Vagina (tissue), 2 donors: ENCODE data around the gene SCAMP3. TPM values are rescaled to one million over a fixed set of nuclear protein-coding genes. Genes with fewer than 3 reads are reported as not detected.
"Not testable (repeated sequence)": the region's sequence is repeated elsewhere in the genome, so short reads cannot be mapped to it uniquely, and the experiment has no call there.

Source experiments
- DNase-seq, 2 donors: peaks; one replicate each; pipeline ENCODE4 v3.0.0-alpha.2; 2017; ENCODE audit errors: extremely low spot score in 2 of 2
- H3K27ac ChIP-seq: fragments of 200-600 bp; sonication (generic); one replicate; pipeline ENCODE4 v1.5.1; 2019
- H3K27me3 ChIP-seq: fragments of 200-600 bp; sonication (generic); one replicate; pipeline ENCODE4 v1.5.1; 2019
- H3K36me3 ChIP-seq, 2 donors: fragments of 200-600 bp; sonication (generic); one replicate each; pipeline ENCODE4 v1.5.1; 2017 to 2019
- H3K4me1 ChIP-seq: fragments of 200-600 bp; sonication (generic); one replicate; pipeline ENCODE4 v1.5.1; 2019
- H3K4me3 ChIP-seq, 2 donors: fragments of 200-600 bp; sonication (generic); 1 replicate in 1 of 2; 2 replicates in 1 of 2; pipeline ENCODE4 v1.5.1; 2016 to 2019
- H3K9me3 ChIP-seq: fragments of 200-600 bp; sonication (generic); one replicate; pipeline ENCODE4 v1.5.1; 2019
- POLR2A ChIP-seq, 2 donors: fragments of 450-650 bp; IDR thresholded peaks; one replicate each; pipeline ENCODE4 v1.6.1; 2017; ENCODE audit warnings: antibody characterized with exemption in 2 of 2, mild to moderate bottlenecking in 2 of 2, moderate library complexity in 2 of 2
- POLR2AphosphoS5 ChIP-seq, 2 donors: sonication (generic); formaldehyde crosslinking; IDR thresholded peaks; one replicate each; pipeline ENCODE4 v1.9.0; 2017; ENCODE audit warnings: antibody characterized with exemption in 2 of 2, mild to moderate bottlenecking in 2 of 2, low read depth in 1 of 2; ENCODE audit not compliant: insufficient read depth in 1 of 2
- intact Hi-C: fragments of 100-400 bp; cut with DNase I; formaldehyde crosslinking; loops from one replicate; pipeline ENCODE4 v1.15.1; 2023
- total RNA-seq: library from RNA; depleted of rRNA; stranded (reverse); fragments of >200 nt; gene quantifications from one replicate; pipeline ENCODE4 v1.2.3, GENCODE V29; 2016
- TF ChIP-seq, protein P1 (sequence below), 3 experiments: fragments of 450-650 bp in 2 of 3; fragments of 200-600 bp in 1 of 3; sonication (generic) in 1 of 3; IDR thresholded peaks; one replicate each; pipeline ENCODE4 v1.5.1; 2017 to 2019; ENCODE audit warnings: antibody characterized with exemption in 3 of 3, mild to moderate bottlenecking in 2 of 3, moderate library complexity in 2 of 3

The SCAMP3 gene
- total RNA-seq, 1 donor from 2014 or later = 44.7 TPM

- intact Hi-C loops = no loop called here
- Histone ChIP-seq H3K4me1 (peaks cover 15% of the 10 kb centered on the region), H3K36me3 (no peaks in the 10 kb centered on the region), H3K9me3 (no peaks in the 10 kb centered on the region), H3K4me3 (no peak overlapping the region), H3K27ac (no peak overlapping the region), H3K27me3 (no peaks in the 10 kb centered on the region)
- DNase-seq = no peak
- no peak for TF ChIP-seq POLR2A (IDR thresholded peaks at IDR 0.05)
- TF ChIP-seq, protein P1, sequence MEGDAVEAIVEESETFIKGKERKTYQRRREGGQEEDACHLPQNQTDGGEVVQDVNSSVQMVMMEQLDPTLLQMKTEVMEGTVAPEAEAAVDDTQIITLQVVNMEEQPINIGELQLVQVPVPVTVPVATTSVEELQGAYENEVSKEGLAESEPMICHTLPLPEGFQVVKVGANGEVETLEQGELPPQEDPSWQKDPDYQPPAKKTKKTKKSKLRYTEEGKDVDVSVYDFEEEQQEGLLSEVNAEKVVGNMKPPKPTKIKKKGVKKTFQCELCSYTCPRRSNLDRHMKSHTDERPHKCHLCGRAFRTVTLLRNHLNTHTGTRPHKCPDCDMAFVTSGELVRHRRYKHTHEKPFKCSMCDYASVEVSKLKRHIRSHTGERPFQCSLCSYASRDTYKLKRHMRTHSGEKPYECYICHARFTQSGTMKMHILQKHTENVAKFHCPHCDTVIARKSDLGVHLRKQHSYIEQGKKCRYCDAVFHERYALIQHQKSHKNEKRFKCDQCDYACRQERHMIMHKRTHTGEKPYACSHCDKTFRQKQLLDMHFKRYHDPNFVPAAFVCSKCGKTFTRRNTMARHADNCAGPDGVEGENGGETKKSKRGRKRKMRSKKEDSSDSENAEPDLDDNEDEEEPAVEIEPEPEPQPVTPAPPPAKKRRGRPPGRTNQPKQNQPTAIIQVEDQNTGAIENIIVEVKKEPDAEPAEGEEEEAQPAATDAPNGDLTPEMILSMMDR (IDR thresholded peaks at IDR 0.05) = no peak
- no peak for TF ChIP-seq POLR2AphosphoS5 (IDR thresholded peaks at IDR 0.05; ENCODE audit: insufficient read depth in 1 of 2, low read depth in 1 of 2)
Measured at GRCh38 chr1:155293086-155293749, 31.1 kb upstream of the SCAMP3 start.

DNA sequence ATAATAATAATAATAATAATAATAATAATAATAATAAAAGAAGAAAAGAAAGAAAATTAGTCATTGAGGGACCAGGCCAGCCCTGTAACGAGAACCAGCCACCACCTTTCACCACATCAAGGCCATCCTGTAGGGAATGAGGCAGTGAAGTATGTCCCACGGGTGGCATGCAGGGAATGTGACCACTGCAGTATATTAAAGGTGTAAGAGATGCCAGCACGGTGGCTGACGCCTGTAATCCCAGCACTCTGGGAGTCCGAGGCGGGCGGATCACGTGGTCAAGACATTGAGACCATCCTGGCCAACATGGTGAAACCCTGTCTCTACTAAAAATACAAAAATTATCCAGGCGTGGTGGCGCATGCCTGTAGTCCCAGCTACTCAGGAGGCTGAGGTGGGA, 28.8 kb upstream of the SCAMP3 start:
- H3K4me3 ChIP-seq, H3K9me3 ChIP-seq, H3K36me3 ChIP-seq, intact Hi-C loops, H3K27ac ChIP-seq, H3K27me3 ChIP-seq, DNase-seq: not testable (repeated sequence)
- H3K4me1 ChIP-seq = peaks cover 15% of the 10 kb centered on the region

GRCh38 chr1:155287987-155288543, 25.9 kb upstream of the SCAMP3 start:
- TF ChIP-seq POLR2AphosphoS5 (IDR thresholded peaks at IDR 0.05; ENCODE audit: insufficient read depth in 1 of 2, low read depth in 1 of 2) = no peak
- no peak for TF ChIP-seq POLR2A (IDR thresholded peaks at IDR 0.05)
- TF ChIP-seq, protein P1 (IDR thresholded peaks at IDR 0.05) = no peak
- H3K27me3 ChIP-seq = no peaks in the 10 kb centered on the region
- intact Hi-C loops = no loop called here
- no peaks in the 10 kb centered on the region for H3K4me1 ChIP-seq
- H3K4me3 ChIP-seq = no peak overlapping the region
- DNase-seq = no peak
- H3K36me3 ChIP-seq = peaks cover 0 to 5% of the 10 kb centered on the region in 2 donors
- H3K9me3 ChIP-seq = no peaks in the 10 kb centered on the region
- no peak overlapping the region for H3K27ac ChIP-seq

DNA sequence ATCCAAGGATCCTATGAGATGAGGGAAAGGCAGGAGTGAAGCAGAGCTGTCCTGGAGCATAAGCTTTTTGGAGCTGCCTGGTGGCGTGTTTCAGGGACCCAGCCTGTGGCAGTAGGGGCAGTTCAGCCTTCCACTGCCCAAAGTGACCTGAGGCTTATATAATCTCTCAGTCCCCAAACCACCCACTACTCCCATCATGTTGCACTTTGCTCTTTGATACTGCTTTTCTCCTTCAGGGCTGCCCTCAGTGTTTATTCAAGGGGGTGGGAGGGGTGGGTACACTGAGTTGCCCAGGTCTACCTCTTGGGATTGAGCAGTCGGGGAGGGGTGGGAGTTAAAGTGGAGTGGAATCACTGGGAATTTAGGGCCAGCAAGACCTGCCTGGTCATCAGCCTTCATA, 24.4 kb upstream of the SCAMP3 start:
- TF ChIP-seq, protein P1 (IDR thresholded peaks at IDR 0.05) = no peak
- TF ChIP-seq POLR2AphosphoS5 (IDR thresholded peaks at IDR 0.05; ENCODE audit: insufficient read depth in 1 of 2, low read depth in 1 of 2) (no peak), POLR2A (IDR thresholded peaks at IDR 0.05) (no peak)
- Histone ChIP-seq H3K4me3 (no peak overlapping the region), H3K4me1 (no peaks in the 10 kb centered on the region), H3K27me3 (no peaks in the 10 kb centered on the region), H3K9me3 (no peaks in the 10 kb centered on the region), H3K27ac (no peak overlapping the region), H3K36me3 (peaks cover 0 to 5% of the 10 kb centered on the region in 2 donors)
- intact Hi-C loops = no loop called here
- DNase-seq = no peak

DNA sequence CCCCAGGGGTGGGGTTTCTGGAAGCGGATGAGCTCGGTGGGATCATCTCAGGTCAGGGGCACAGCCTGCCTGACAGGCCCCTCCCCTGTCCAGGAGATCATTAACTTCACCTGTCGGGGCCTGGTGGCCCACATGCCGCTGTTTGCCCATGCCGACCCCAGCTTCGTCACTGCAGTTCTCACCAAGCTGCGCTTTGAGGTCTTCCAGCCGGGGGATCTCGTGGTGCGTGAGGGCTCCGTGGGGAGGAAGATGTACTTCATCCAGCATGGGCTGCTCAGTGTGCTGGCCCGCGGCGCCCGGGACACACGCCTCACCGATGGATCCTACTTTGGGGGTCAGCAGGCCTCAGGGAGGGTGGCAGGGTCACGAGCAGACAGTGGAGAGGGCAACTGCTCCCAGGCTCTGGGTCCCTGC, 23.5 kb upstream of the SCAMP3 start:
- DNase-seq = no peak
- no peaks in the 10 kb centered on the region for H3K9me3 ChIP-seq
- intact Hi-C loops = no loop called here
- H3K36me3 ChIP-seq = peaks cover 0 to 5% of the 10 kb centered on the region in 2 donors
- H3K4me1 ChIP-seq = no peaks in the 10 kb centered on the region
- H3K27ac ChIP-seq = no peak overlapping the region
- H3K27me3 ChIP-seq = no peaks in the 10 kb centered on the region
- TF ChIP-seq, protein P1 (IDR thresholded peaks at IDR 0.05) = no peak
- TF ChIP-seq POLR2AphosphoS5 (IDR thresholded peaks at IDR 0.05; ENCODE audit: insufficient read depth in 1 of 2, low read depth in 1 of 2) (no peak), POLR2A (IDR thresholded peaks at IDR 0.05) (no peak)
- H3K4me3 ChIP-seq = no peak overlapping the region
